Effector memory CD4-positive, alpha-beta T cell (primary cell): Measurements from ENCODE around the gene H2AZ2.
A peak's percentile ranks its signal among the peaks of the same experiment; 100 is the strongest.
"Not testable (repeated sequence)": the region's sequence is repeated elsewhere in the genome, so short reads cannot be mapped to it uniquely, and the experiment has no call there.

Experiments
- DNase-seq, 3 donors: peaks; one replicate each; pipeline ENCODE4 v3.0.0-alpha.2; 2020
- H3K27ac ChIP-seq: 2 replicates; pipeline ENCODE4 v1.7.0; 2013; ENCODE audit warnings: mild to moderate bottlenecking, low read length, moderate library complexity; ENCODE audit not compliant: insufficient read depth, poor library complexity, severe bottlenecking
- H3K27me3 ChIP-seq: replicated peaks from 2 replicates; pipeline ENCODE4 v1.7.0; 2013; ENCODE audit warnings: mild to moderate bottlenecking, low read length; ENCODE audit not compliant: insufficient read depth, control insufficient read depth, poor library complexity, severe bottlenecking
- H3K36me3 ChIP-seq: 2 replicates; pipeline ENCODE4 v1.7.0; 2013; ENCODE audit warnings: mild to moderate bottlenecking, low read length, moderate library complexity; ENCODE audit not compliant: control insufficient read depth, insufficient read depth
- H3K4me1 ChIP-seq: 2 replicates; pipeline ENCODE4 v1.7.0; 2013; ENCODE audit warnings: low read length, mild to moderate bottlenecking; ENCODE audit not compliant: control insufficient read depth, insufficient read depth, poor library complexity, severe bottlenecking
- H3K4me3 ChIP-seq: 2 replicates; pipeline ENCODE4 v1.7.0; 2013; ENCODE audit warnings: low read length, low read depth, mild to moderate bottlenecking; ENCODE audit not compliant: insufficient read depth, poor library complexity, severe bottlenecking
- H3K9me3 ChIP-seq: 2 replicates; pipeline ENCODE4 v1.7.0; 2013; ENCODE audit warnings: mild to moderate bottlenecking, low read length, moderate library complexity; ENCODE audit not compliant: control insufficient read depth

The H2AZ2 gene

GRCh38 chr7:44849259-44849884 is 1.5 kb upstream of the H2AZ2 start:
- DNase-seq: no peak
- peaks cover 3% of the 10 kb centered on the region for H3K4me1 ChIP-seq
- H3K27me3 ChIP-seq: no peaks in the 10 kb centered on the region
- no peaks in the 10 kb centered on the region for H3K9me3 ChIP-seq
- no peak overlapping the region for H3K27ac ChIP-seq
- H3K36me3 ChIP-seq: no peaks in the 10 kb centered on the region
- H3K4me3 ChIP-seq: no peak overlapping the region

- no peaks in the 10 kb centered on the region for H3K36me3 ChIP-seq
- H3K27ac ChIP-seq: peak overlapping the region; percentile 96
- H3K4me1 ChIP-seq: peaks cover 3% of the 10 kb centered on the region
- peak overlapping the region; percentile 62 for H3K4me3 ChIP-seq
- DNase-seq: peak in 2 of 3 donors; percentile 71 to 76
- H3K27me3 ChIP-seq: no peaks in the 10 kb centered on the region
- no peaks in the 10 kb centered on the region for H3K9me3 ChIP-seq
Measured at GRCh38 chr7:44847509-44847919, 373 bp downstream of the H2AZ2 start.

GRCh38 chr7:44846816-44847508 is 925 bp downstream of the H2AZ2 start:
- no peaks in the 10 kb centered on the region for H3K9me3 ChIP-seq
- no peaks in the 10 kb centered on the region for H3K27me3 ChIP-seq
- H3K27ac ChIP-seq: peak overlapping the region; percentile 96
- H3K36me3 ChIP-seq: no peaks in the 10 kb centered on the region
- peaks cover 3% of the 10 kb centered on the region for H3K4me1 ChIP-seq
- no peak for DNase-seq
- peak overlapping the region; percentile 62 for H3K4me3 ChIP-seq

- H3K4me1 ChIP-seq, H3K9me3 ChIP-seq, H3K27me3 ChIP-seq, H3K36me3 ChIP-seq: not testable (repeated sequence)
- Histone ChIP-seq H3K27ac (peak overlapping the region; percentile 96), H3K4me3 (peak overlapping the region; percentile 62)
- peak in 2 of 3 donors; percentile 16 to 20 for DNase-seq
Measured at GRCh38 chr7:44846390-44846789, 1.5 kb downstream of the H2AZ2 start.

GRCh38 chr7:44845451-44845850 is 2.4 kb downstream of the H2AZ2 start:
- no peaks in the 10 kb centered on the region for H3K27me3 ChIP-seq
- DNase-seq: no peak
- H3K36me3 ChIP-seq: peaks cover 7% of the 10 kb centered on the region
- no peaks in the 10 kb centered on the region for H3K9me3 ChIP-seq
- no peak overlapping the region for H3K27ac ChIP-seq
- no peak overlapping the region for H3K4me3 ChIP-seq
- H3K4me1 ChIP-seq: peaks cover 3% of the 10 kb centered on the region

- H3K36me3 ChIP-seq: peaks cover 17% of the 10 kb centered on the region
- not testable (repeated sequence) for H3K27ac ChIP-seq, DNase-seq, H3K9me3 ChIP-seq, H3K27me3 ChIP-seq, H3K4me3 ChIP-seq, H3K4me1 ChIP-seq
Measured at GRCh38 chr7:44843440-44843839, 4.4 kb downstream of the H2AZ2 start.

- not testable (repeated sequence) for DNase-seq, H3K27me3 ChIP-seq, H3K4me3 ChIP-seq, H3K9me3 ChIP-seq, H3K27ac ChIP-seq, H3K4me1 ChIP-seq
- peaks cover 22% of the 10 kb centered on the region for H3K36me3 ChIP-seq
Measured at GRCh38 chr7:44842675-44843074, 5.2 kb downstream of the H2AZ2 start.

- no peak overlapping the region for H3K4me3 ChIP-seq
- no peaks in the 10 kb centered on the region for H3K27me3 ChIP-seq
- H3K27ac ChIP-seq: no peak overlapping the region
- no peaks in the 10 kb centered on the region for H3K4me1 ChIP-seq
- DNase-seq: no peak
- peaks cover 49% of the 10 kb centered on the region for H3K36me3 ChIP-seq
- no peaks in the 10 kb centered on the region for H3K9me3 ChIP-seq
Measured at GRCh38 chr7:44838751-44839150, 9.1 kb downstream of the H2AZ2 start.

- no peak for DNase-seq
- H3K27ac ChIP-seq: no peak overlapping the region
- H3K36me3 ChIP-seq: peaks cover 30% of the 10 kb centered on the region
- no peaks in the 10 kb centered on the region for H3K27me3 ChIP-seq
- H3K9me3 ChIP-seq: no peaks in the 10 kb centered on the region
- no peak overlapping the region for H3K4me3 ChIP-seq
- no peaks in the 10 kb centered on the region for H3K4me1 ChIP-seq
Measured at GRCh38 chr7:44827567-44827966, 20.3 kb downstream of the H2AZ2 start.

- Histone ChIP-seq H3K4me1 (no peaks in the 10 kb centered on the region), H3K27ac (no peak overlapping the region), H3K27me3 (no peaks in the 10 kb centered on the region), H3K36me3 (peaks cover 16% of the 10 kb centered on the region), H3K9me3 (no peaks in the 10 kb centered on the region), H3K4me3 (no peak overlapping the region)
- DNase-seq: no peak
Measured at GRCh38 chr7:44824894-44825526, 22.9 kb downstream of the H2AZ2 start.
